NCI-H82 treated with DMSO at 0.1 percent for 48 hours (cell line): ENCODE data around the gene THAP5.

Experiments used
- DNase-seq: peaks from one replicate; lab custom pipeline; 2025; ENCODE audit not compliant: unreplicated experiment; lab: John Stamatoyannopoulos, UW

Gene THAP5

DNA sequence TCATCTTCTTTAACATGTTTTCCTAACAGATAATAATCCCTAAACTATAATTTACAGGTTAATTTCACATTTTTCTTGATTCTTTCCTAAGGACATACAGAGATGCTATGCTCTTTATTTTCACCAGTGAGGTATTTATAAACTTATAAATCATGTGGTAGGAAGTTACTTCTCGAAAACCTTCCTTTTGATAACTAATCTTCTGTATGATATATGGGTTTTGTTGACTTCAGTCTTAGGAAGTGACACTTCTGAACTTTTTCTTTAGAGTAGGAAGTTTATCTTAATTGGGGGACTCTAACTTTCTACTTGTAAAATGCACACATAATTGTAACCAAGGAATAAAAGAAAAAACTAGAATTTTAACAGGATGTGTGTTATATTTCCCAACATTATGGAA, 33.8 kb downstream of the THAP5 start:
- DNase-seq, result no peak

DNA sequence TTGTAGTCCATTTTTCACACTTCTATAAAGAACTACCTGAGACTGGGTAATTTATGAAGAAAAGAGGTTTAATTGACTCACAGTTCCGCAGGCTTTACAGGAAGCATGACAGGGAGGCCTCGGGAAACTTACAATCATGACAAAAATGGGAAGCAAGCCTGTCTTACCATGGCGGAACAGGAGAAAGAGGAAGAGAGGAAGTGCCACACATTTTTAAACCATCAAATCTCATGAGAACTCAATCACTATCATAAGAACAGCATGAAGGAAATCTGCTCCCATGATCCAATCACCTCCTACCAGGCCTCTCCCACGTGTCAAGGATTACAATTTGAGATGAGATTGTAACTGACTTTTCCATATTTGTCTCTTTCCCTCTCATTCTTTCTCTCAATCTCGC, 34.2 kb downstream of the THAP5 start:
- DNase-seq, result no peak

DNA sequence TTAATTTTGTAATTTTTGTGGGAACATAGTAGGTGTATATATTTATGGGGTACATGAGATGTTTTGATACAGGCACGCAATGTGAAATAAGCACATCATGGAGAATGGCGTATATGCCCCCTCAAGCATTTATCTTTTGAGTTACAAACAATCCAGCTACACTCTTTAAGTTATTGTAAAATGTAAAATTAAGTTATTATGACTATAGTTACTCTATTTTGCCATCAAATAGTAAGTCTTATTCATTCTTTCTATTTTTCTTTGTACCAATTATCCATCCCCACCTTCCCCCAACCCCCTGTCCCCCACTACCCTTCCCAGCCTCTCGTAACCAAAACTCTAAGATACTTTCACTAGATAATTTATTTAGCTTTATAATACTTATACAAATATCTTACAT, 35.8 kb downstream of the THAP5 start:
- no peak for DNase-seq

DNA sequence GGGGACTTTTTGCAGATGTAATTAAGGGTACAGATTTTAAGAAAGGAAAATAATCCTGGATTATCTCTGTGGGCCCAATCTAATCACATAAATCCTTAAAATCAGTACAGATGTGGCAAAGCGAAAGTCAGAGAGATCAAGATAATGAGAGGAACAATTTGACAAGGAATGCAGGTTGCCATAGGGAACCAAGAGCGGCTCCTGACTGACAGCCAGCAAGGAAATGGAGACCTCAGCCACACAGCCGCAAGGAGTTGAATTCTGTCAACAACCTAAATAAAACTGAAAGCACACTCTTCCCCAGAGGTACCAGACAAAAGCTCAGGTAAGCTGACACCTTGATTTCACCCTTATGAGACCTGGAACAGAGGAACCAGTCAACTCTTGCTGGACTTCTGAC, 40.2 kb downstream of the THAP5 start:
- DNase-seq, result peak; percentile 38

DNA sequence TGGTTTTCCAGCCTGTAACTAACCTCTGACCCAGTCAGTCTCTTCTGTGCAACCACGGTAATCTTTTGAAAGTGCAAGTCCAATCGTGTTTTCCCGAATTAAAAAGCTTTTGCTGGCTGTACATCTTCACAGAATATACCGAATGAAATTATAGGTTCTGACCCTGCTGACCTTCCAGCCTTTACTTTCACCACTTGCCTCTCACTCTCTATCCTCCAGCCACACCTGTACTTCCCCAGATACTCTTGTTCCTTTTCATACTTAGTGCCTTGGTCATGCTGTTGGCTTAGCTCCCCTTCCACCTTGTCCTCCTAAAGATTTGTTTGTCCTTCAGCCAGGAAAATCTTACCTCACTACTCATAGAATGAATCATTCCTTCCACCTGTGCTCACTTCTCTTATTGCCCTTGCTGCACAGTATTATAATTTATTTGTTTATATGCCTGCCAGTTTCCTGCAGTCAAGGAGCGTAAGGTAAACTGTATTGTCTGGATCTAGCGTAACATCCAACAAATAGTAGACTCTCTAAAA, 41.3 kb downstream of the THAP5 start:
- no peak for DNase-seq

DNA sequence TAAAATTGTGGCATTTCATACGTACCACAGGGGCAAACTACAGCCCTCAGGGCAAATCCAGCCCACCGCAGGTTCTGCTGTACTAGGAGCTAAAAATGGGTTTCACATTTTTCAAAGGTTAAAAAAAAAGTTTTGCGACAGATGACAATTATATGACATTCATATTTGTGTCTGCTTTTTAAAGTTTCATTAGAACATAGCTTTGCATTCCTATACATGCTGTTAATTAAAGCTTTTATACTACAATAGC, 42.8 kb downstream of the THAP5 start:
- no peak for DNase-seq

DNA sequence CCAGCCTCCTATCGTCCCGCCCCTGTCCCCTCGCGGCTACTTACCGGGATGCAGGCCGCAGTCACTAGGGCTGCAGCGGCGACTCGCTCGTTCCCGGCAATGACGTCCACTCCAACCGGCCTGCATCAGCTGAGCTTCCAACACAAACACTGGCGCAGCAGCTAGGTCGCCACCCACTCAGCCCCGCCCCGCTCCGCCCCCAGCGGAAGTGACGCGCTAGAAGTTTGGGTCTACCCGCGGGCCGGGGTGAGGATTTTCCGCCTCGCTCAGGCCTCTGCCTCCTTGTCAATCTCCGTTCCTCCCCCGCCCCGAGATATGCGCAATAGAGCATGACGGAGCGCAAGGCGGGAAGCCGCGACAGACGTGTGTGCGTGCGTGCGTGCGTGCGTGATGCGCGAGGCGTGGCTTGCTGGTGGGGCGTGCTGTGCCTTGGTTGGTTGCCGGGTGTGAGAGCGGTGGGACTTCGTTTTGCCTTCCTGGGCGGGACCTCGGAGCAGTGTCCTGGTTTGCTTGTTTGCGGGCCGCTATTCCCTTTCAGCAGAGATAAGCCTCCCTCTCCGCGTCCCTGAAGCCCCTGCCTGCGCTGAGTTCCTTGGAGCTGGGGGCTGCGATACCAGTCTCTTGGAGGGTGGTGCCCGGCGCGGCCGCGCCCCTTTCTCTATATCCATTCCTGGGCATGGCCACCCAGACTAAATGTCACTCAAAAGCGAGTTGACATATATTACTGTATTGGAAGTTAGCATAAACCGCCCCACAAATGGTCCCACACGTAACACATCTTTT, 43.3 kb downstream of the THAP5 start, which contains the start of gene PNPLA8:
Gene PNPLA8, minus strand, starts transcription at position 151 of the 783 bp plus-strand sequence. CDS start 10,644 bp downstream, outside the sequence.
- DNase-seq, result peak; percentile 97

DNA sequence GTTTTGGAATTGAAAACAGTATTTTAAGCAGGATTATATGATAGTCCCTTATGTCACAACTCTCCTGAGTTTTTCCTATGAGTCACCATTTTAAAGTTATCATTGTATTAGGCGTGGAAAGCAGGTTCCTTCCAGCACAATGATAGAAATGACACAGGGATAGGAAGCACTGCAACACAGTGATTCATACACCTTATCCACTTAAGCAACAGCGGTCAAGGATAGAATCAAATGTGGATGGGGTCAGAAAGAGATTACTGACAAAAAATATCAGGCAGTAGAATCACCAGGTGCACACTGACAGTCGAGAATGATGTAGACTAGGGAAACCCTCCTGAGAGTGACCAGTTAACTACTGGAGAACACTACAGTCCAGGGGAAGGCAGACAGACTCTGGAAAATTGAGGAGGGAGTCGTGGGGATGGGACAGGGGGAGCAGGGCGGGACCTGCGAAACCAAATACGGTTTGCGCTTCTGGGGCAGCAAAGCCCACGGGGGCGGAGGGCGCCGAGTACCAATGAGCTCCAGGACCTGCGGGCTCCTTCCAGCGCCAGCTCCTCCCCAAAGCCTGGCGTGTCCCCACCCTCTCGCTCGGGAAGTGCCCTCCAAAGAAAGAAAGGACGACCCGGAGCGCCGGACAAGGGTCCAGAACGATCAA, 44.0 kb downstream of the THAP5 start:
- peak; percentile 86 for DNase-seq

DNA sequence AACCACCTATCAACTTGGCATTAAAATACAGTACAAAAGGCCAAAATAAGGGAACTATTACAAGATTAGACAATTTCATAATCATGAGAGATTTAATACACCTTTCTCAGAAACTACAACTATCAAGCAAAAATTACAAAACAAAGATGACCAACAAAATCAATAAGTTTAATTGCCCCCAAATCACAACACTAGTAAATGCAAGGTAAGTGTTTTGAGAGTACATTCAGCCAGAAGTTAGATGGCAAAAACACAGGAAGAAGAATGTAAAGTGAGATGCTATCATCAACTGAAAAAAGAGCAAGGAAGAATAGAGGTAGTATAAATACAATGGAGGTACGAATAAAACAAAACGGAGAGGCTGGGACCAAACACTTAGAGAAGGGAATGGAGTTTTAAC, 46.7 kb downstream of the THAP5 start:
- no peak for DNase-seq

DNA sequence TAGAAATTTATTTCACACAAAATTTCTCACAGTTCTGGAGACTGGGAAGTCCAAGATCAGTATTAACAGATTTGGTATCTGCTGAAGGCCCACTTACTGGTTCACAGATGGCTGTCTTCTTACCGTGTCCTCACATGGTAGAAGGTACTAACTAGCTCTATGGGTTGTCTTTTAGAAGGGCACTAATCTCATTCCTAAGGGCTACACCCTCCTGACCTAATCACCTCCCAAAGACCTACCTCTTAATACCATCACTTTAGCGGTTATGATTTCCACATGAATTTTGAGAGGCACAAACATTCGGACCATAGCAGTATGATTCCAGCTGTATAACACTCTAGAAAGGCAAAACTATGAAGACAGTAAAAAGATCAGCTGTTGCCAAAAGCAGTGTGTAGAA, 51.6 kb downstream of the THAP5 start:
- DNase-seq, result no peak

DNA sequence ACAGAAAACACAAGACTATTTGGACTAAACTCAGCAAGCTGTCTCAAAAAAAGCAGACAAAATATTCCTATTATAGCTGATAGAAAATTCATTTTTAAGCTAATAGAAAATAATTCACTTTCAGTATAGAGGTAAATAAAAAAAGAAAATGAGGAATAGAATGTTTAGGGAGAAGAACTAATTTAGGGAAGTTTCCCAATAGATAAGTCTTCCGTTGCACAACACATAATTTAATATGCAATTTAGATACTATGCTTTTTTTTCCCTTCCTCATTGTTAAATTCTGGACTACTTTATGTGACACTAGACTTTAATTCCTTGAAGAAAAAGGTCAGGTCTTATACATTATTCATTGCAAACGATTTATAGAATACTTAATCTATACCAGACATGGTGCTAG, 53.9 kb downstream of the THAP5 start:
- DNase-seq, result no peak

DNA sequence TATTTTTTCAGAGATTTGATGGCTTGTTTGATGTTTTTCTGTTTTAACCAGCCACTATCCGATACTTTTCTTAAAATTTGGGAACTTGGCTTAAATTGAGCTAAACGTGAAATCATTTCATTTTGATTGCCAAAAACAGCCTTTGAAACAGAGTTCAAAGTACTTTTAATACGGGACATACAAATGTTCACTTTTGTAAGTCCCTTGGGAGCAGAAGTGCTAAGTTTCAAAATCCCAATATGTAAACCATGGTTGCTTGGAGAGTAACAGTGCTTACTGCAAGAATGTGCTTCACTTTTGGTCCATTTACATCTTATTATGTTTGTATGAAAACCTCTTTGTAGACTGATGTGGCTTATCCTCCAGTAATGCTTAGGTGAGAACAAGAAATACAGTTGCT, 54.5 kb downstream of the THAP5 start:
- no peak for DNase-seq
